CD4-positive, alpha-beta T cell treated with Interleukin-17A for 4 hours (primary cell): ENCODE results near the gene KRT86.
"Not testable (repeated sequence)": the region's sequence is repeated elsewhere in the genome, so short reads cannot be mapped to it uniquely, and the experiment has no call there.

Experiments used
- DNase-seq: peaks from one replicate; pipeline ENCODE4 v3.0.0-alpha.2; 2020; ENCODE audit warnings: mixed read lengths

KRT86 gene

GRCh38 chr12:52252175-52252615 is 22.2 kb upstream of the KRT86 start:
- not testable (repeated sequence) for DNase-seq

GRCh38 chr12:52252728-52253343 is 21.6 kb upstream of the KRT86 start:
- DNase-seq, result no peak

- no peak for DNase-seq
Measured at GRCh38 chr12:52253391-52254179, 20.9 kb upstream of the KRT86 start.

- DNase-seq, result no peak
Measured at GRCh38 chr12:52254180-52254964, 20.1 kb upstream of the KRT86 start.

GRCh38 chr12:52254965-52255751 is 19.3 kb upstream of the KRT86 start:
- no peak for DNase-seq

GRCh38 chr12:52255926-52256583 is 18.4 kb upstream of the KRT86 start:
- DNase-seq, result no peak

- no peak for DNase-seq
Measured at GRCh38 chr12:52256584-52256935, 17.9 kb upstream of the KRT86 start.

- no peak for DNase-seq
Measured at GRCh38 chr12:52257074-52257551, 17.3 kb upstream of the KRT86 start.

- not testable (repeated sequence) for DNase-seq
Measured at GRCh38 chr12:52257922-52258321, 16.5 kb upstream of the KRT86 start.

GRCh38 chr12:52258335-52258901 is 16.0 kb upstream of the KRT86 start:
- no peak for DNase-seq

GRCh38 chr12:52259657-52260243 is 14.7 kb upstream of the KRT86 start:
- DNase-seq, result no peak

GRCh38 chr12:52260361-52261207 is 13.9 kb upstream of the KRT86 start:
- no peak for DNase-seq

GRCh38 chr12:52261208-52261484 is 13.3 kb upstream of the KRT86 start:
- DNase-seq, result no peak

GRCh38 chr12:52262286-52262685 is 12.2 kb upstream of the KRT86 start:
- DNase-seq, result no peak

GRCh38 chr12:52263761-52264434 is 10.5 kb upstream of the KRT86 start:
- DNase-seq, result no peak

- DNase-seq, result no peak
Measured at GRCh38 chr12:52264435-52264825, 10.0 kb upstream of the KRT86 start.

GRCh38 chr12:52266514-52266913 is 7.9 kb upstream of the KRT86 start:
- no peak for DNase-seq

- no peak for DNase-seq
Measured at GRCh38 chr12:52267266-52267665, 7.2 kb upstream of the KRT86 start.

GRCh38 chr12:52267699-52268098 is 6.7 kb upstream of the KRT86 start:
- no peak for DNase-seq

- DNase-seq, result no peak
Measured at GRCh38 chr12:52268212-52268611, 6.2 kb upstream of the KRT86 start.
